Hematopoietic multipotent progenitor cell treated with erythropoietin and hydrocortisone succinate and interleukin-3 and kit ligand, for 17 days (in vitro differentiated cells): ENCODE data around the gene SUPT3H.

ENCODE experiments used
- DNase-seq: peaks from one replicate; pipeline ENCODE4 v3.0.0-alpha.2; 2015; ENCODE audit warnings: low spot score

The SUPT3H gene

DNA sequence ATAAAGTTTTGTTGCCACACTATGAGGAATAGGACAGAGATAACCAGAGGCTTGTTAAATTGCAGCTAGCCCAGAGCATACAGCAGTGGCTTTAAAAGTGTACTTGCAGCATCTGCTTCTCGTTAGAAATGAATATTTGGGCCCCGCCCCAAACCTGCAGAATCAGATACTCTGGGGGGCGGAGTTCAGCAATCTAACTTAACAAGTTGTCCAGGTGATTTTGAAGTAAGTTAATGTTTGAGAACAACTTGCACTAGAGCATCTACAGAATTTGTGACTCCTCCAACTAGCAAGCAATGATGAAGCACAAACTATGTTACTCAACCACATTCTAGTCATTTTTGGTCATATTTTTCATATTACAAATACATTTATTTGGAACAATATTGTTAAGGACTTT is 10.6 kb upstream of the SUPT3H start:
- no peak for DNase-seq

- DNase-seq = no peak
These were observed 9.5 kb upstream of the SUPT3H start for GRCh38 chr6:45387236-45387635.

DNA sequence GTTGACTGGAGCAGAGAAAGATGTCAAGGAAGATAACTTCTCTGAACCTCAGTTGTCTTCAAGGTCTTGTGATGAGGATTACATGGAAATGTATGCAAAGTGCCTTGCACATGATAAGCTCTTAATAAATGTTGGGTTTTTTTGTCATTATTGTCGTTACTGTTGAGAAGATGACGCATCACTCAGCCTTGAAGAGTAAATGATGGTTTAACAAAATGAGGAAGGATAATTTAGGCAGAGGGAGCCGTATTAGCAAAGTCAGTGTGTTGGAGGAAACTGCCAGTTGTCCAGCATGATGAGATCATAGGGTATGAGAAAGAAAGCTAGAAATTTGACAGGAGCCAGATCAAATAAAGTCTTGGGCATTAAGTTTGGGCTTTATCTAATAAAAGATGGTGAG is 8.8 kb upstream of the SUPT3H start:
- no peak for DNase-seq

DNA sequence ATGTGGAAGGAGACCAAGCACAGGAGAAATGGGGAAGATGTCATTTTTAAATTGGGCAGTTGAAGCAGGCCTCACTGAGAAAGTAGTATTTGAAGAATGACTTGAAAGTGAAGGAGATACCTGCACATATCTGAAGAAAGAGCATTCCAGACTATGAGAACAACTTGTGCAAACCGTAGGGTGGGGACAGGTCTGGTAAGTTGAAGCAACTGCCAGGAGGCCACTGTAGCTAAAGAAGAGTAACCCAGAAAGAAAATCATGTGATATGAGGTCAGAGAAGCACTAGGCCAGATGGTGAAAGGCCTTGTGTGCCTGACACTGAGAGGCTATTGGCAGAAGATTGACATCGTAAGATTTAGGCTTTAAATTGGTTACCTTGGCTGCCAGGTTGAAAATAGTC is 4.7 kb upstream of the SUPT3H start:
- no peak for DNase-seq

DNA sequence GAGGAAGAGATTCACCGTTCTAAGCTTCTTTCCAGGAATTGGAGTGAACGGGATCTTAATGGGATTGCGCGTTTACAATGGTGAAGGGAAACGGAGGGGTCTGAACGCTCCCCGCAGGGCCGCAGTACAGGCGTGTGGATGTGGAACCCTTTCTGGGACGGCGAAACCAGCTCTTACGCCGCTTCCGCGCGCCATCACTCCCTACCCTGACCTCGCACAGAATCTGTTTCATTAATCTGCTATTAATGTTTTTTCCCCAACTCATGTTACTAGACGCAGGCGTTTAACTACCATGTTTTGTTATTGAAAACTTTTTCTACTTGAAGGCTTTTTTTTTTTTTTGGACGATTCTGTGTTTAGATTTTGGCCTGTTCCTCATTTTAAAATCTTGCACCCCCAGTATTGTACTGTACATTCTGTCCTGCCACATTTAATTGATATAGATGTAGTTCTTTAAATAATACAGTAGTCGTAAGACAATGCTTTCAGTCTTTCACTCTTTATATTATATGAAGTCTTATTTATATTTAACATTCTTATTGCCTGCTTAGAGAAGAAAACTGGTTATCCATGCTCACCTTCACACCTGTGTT is 696 bp upstream of the SUPT3H start:
- no peak for DNase-seq

- no peak for DNase-seq
These were observed 636 bp downstream of the SUPT3H start for GRCh38 chr6:45377043-45377553.

GRCh38 chr6:45376310-45377042 is 1.3 kb downstream of the SUPT3H start:
- no peak for DNase-seq

- DNase-seq = no peak
These were observed 2.3 kb downstream of the SUPT3H start for GRCh38 chr6:45375449-45375848.

GRCh38 chr6:45371924-45372573 is 5.7 kb downstream of the SUPT3H start:
- no peak for DNase-seq

GRCh38 chr6:45369870-45370269 is 7.9 kb downstream of the SUPT3H start:
- DNase-seq = no peak

DNA sequence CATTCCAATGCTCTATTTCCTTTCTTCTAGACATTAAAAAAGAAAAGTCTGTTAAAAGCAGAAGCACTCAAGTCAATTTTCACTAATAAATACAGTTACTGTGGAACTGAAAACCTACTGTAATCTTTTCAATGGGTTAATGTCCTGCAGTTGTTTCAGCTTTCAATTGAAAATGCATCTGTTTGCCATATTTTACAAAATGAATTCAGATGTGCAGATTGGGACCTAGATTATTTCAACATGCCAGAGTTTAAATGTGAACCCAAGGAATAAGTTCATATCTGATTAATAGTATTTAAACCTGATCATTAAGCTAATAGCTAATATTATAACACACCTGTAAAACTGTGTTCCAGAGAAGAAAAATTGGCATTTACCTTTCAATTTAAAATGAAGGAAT is 9.7 kb downstream of the SUPT3H start:
- DNase-seq = no peak

GRCh38 chr6:45366534-45366933 is 11.2 kb downstream of the SUPT3H start:
- no peak for DNase-seq

DNA sequence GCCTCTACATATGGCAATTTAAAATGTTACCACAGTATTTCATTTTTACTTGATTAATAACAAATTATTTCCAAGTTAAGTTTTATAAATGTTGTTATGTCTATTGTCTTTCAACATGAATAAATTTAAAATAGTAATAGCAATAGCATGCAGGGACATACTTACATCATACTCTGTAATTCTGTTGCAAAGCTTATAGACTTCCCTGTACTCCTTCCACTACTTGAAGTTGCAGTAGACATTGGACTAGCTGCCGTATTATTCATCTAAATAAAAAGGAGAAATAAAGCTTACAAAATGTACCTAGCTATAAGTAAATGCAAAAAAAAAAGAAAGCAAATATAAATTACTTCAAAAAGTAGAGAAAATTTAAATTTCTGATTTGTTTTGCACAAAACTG is 12.7 kb downstream of the SUPT3H start:
- no peak for DNase-seq

- no peak for DNase-seq
These were observed 13.3 kb downstream of the SUPT3H start for GRCh38 chr6:45364466-45364865.

GRCh38 chr6:45353654-45354053 is 24.1 kb downstream of the SUPT3H start:
- DNase-seq = no peak

DNA sequence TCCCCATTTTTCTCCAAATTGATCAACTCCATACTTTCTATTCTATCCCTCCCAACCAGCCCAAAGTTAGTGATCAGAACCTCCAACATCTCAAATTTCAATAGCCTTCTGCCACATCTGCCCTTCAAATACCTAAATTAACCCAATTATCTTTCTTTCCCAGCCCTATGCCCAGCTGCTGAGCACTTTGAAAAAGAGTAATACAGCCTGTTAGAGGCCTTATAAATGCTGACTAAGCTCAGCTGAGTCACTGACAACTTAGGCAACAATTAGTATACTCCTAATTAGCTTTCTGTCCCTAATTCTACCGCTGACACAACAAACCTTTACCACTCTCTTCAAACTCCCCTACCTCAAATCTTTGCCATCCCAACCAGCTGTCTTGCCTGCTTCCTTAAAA is 26.1 kb downstream of the SUPT3H start:
- DNase-seq = no peak

GRCh38 chr6:45351076-45351475 is 26.7 kb downstream of the SUPT3H start:
- no peak for DNase-seq

DNA sequence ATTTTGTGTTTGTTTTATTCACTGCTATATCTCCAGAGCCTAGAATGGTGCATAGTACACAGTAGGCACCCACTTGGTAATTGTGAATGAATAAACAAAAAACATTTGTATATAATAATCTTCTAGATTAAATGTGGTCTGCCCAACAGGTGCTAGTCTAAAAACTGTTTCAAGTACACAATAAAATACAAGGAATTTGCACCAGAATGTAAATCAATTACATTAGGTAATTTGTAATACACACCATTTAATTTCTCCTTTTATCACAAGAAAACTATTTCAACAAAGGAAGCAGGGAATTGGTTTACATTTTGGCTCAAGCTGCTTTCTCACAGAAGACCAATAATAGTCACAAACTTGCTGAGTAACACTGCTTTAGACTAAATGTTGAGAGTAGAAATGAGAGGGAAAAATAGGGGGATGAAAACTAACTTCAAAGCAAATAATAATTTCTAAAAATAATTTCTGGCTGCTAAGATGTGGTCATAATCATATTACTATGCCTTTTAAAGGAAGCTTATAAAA is 27.5 kb downstream of the SUPT3H start:
- DNase-seq = no peak

DNA sequence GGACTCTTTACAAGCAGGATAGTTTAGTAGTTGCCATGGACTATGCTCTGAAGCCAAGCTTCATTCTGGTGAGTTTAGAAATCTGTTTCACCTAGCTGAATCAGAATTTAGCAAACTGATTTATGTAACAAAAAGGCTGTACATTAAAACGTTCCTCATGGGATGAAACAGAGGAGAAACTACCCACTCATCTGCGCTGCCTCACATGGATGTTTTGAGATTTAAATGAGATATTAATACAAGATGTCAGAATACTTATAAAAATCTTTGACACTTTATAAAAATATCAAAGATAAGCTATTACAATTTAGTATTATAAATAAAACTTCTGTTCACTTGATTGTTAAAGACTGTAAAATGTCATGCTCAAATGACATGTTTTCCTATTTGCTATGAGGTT is 32.8 kb downstream of the SUPT3H start:
- DNase-seq = no peak

DNA sequence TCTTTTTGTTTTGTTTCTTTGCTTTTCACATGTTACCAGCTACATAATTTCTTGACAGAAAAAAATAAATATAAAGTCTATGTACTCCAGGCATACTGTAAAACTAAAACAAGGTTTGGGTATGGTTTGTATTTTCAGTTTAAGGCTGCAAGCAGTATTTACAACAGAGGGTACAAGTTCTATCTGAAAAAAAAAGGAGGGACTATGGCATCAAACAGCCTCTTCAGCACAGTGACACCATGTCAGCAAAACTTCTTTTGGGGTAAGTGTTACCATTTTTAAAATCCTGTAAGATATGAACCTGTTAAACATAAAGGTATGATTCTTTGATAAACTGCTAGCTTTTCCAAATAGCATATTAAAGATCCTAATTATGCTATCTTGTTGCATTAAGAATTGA is 49.2 kb downstream of the SUPT3H start:
- DNase-seq = no peak

DNA sequence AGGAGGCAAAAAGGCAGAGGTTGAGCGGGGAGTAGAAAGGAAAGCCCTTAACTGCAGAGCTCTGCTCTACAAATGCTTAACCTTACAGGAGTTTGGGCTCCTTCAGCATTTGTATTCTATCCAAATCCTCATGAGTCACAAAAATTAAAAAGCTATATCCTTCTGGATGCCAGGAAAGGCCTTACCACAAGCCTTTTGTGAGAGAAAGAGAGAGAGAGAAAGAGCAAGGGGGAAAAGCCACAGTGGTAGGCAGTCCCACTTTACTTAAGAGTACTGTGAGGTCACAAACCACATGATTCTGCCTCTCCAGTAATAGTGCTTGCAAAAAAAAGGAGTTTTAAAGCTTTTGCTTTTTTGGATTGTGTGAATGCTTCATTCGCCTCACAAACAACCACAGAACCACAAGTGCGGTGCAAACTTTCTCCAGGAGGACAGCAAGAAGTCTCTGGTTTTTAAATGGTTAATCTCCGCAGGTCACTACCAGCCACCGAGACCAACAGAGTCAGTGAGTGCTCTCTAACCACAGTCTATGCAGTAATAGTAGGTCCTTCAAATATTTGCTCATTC is 49.7 kb downstream of the SUPT3H start, which contains the start of gene RUNX2:
TSS of gene RUNX2 (plus strand) at position 375 of the 567 bp plus-strand sequence. CDS start 397 bp downstream, outside the sequence.
- DNase-seq = no peak

GRCh38 chr6:45326698-45327417 is 50.9 kb downstream of the SUPT3H start:
- DNase-seq = no peak
